Activated CD4-positive, alpha-beta T cell treated with anti-CD3 and anti-CD28 coated beads, Interleukin-10, Interleukin-2, amounts not matched to agents 100 ng/mL and 50 ng/mL, durations not matched to agents 16 hours and 8 hours (primary cell): ENCODE measurements around the gene BTBD2.

Source experiments
- DNase-seq: peaks from one replicate; pipeline ENCODE4 v3.0.0-alpha.2; 2020

Gene BTBD2

GRCh38 chr19:1981253-1981652 lies 34.3 kb downstream of the BTBD2 start:
- no peak for DNase-seq

- no peak for DNase-seq
Measured at GRCh38 chr19:1980809-1981181, 34.7 kb downstream of the BTBD2 start.

DNA sequence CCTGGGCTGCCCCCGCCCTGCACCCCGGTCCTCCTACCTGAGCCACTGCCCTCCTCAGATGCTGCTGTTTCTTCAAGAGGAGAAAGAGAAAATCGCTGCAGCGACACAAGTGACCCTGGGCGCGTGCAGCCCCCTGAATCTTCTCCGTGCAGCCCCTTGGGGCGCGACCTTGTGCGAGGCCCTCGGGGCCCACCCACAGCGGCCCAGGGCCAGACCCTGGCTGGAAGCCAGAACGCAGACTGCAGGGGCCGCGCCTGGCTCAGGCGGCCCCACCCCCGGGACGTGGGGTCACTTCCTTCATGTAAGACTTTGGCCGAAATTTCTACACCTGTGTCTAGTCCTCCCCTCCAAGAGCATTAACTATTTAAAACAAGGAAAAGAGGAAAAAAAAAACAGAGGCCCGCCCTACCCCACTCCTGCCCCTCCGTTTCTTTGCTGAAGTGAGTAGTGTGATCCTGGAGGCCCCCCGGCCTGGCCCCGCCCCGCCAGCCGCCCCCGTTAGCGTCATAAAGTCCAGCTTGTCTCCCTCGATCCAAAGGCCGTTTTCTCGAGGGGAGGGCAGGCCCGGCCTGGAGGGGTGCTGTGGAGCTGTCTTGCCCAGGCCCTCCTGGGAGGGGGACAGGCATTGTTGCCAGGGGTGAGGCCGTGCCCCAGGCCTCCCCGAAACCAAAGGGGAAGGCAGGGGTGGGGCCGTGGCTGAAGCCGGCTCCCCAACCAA lies 35.3 kb downstream of the BTBD2 start:
- no peak for DNase-seq

- no peak for DNase-seq
Measured at GRCh38 chr19:1979642-1980041, 35.9 kb downstream of the BTBD2 start.

DNA sequence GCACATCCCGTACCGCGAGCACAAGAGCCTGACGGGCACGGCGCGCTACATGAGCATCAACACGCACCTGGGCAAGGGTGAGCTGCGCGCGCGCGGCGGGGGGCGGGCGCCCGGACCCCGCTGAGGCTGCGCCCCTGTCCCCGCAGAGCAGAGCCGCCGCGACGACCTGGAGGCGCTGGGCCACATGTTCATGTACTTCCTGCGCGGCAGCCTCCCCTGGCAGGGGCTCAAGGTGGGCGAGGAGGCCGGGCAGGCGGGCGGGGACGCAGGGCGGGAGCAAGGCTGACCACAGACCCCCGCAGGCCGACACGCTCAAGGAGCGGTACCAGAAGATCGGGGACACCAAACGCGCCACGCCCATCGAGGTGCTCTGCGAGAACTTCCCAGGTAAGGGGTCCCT lies 36.5 kb downstream of the BTBD2 start:
- DNase-seq: no peak

GRCh38 chr19:1978346-1978894 lies 37.1 kb downstream of the BTBD2 start:
- DNase-seq: no peak

DNA sequence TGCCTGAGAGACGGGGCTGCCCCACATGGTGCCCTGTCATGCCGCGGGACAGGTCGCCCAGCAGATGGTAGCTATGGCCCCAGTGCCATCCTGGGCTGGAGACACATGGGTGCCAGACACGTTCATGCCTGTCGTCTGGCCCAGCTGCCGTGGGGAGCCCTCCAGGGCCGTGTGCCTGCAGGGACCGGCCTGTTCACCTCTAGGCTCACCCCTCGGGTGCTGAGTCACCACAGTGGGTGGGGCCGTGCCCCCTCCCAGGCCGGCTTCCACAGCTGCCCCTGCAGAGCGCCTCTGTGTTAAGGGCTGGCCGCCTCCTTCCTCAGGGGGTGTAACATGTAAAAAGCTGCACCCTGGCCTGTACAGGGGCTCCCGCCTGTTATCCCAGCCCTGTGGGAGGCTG lies 38.4 kb downstream of the BTBD2 start:
- DNase-seq: no peak

GRCh38 chr19:1975162-1975480 lies 40.4 kb downstream of the BTBD2 start:
- DNase-seq: no peak

- no peak for DNase-seq
Measured at GRCh38 chr19:1974381-1975161, 40.9 kb downstream of the BTBD2 start.

DNA sequence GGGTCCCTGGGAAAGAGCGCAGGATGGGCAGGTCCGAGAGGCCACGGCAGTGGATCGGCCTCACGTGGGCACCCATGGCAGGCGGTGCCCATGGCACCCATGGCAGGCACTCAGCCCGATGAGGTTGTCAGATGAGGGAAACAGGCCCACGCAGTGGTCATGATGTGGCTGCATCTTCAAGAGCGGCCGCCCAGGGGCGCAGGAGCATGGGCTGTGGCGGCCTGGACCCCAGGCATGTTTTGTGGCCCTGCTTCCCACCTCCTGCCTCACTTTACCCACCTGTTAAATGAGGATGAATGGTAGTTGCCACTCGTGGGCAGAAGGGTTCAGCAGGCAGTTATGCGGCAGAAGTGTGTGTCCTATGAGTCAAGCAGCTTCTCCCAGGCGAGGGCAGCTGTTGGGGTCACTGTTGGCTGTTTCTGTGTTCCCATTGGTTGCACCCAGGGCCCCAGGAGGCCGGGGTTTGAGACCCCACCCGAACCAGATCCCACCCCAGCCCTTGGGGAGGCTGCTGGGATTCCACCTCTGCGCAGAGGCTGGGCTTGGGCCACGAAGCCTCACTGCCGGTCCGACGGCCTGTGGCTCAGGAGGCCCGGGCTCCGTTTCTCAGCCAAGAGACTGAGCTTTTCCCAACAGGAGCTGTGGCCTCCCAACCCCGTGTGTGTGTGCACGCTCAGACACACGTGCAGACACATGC lies 44.6 kb downstream of the BTBD2 start:
- no peak for DNase-seq

GRCh38 chr19:1970003-1970805 lies 45.3 kb downstream of the BTBD2 start:
- no peak for DNase-seq

DNA sequence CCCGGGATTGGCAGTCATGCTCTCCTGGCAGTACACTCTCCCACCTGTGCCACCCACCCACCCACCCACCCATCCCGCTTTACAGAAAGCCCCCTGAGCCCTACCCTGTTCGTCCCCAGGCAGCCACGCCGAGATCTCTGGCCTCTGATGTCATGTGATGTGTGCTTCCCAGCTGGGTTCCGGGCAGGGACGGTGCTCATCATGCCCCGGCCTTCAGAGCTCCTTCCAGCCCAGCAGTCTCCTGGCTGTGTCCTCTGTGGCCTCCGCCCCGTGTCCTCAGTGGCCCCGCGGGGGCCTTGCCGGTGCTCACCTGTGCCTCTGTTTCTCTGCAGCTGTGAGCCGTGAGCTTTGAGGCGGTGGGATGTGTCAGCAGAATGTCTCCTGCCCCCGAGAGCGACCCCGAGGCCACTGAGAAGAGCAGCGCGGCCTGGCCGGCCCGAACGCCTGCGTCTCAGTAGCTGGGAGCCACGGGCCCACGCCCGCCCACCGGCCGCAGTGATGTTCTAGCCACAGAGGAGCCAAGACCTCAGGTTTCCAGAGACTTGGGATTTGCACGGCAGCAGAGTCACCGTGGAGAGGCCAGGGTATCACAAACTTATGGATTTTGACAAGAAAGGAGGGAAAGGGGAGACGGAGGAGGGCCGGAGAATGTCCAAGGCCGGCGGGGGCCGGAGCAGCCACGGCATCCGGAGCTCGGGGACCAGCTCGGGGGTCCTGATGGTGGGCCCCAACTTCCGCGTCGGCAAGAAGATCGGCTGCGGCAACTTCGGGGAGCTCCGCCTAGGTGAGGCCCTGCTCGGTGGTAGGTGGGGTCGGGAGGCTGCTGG lies 46.1 kb downstream of the BTBD2 start:
- DNase-seq: no peak

DNA sequence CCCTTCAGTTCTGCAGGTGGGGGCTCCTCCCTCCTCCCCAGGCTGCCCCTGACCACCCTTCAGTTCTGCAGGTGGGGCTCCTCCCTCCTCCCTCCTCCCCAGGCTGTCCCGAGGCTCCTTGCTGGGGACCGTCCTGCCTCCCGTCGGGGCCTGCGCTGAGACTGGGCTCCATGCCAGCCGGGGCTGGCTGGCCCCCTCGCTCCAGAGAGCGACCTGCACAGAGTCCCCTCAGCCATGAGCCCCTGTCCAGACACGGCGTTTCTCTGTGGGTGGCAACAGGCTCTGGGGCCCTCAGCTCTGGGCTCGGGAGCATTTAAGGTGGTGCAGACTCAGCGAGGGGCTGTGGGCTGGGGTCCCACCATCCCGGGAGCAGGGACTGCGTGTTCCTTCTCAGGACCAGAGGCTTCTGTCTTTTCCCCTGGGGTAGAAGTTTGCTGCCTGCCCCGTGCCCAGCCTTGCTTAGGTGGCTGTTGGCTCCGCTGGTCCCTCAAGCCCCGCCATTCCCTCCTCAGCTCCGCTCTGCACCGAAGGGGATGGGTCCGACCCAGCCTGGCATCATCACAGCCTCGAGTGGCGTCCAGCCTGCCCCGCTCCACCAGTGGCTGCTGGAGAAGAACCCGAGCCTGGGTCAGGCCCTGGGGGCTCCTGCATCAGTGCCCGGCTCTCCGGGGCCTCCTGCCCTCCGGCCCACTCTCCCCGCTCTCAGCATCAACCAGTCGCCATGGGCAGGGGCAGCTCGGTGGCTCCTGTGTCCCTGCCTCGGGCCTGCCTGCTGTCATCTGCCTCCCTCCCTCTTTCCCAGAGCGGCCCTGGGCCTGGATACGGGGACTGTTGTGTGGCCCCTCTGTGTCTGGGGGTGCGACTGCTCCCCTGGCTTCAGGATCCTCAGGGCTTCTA lies 47.0 kb downstream of the BTBD2 start:
- DNase-seq: no peak

- DNase-seq: no peak
Measured at GRCh38 chr19:1967087-1967608, 48.4 kb downstream of the BTBD2 start.

DNA sequence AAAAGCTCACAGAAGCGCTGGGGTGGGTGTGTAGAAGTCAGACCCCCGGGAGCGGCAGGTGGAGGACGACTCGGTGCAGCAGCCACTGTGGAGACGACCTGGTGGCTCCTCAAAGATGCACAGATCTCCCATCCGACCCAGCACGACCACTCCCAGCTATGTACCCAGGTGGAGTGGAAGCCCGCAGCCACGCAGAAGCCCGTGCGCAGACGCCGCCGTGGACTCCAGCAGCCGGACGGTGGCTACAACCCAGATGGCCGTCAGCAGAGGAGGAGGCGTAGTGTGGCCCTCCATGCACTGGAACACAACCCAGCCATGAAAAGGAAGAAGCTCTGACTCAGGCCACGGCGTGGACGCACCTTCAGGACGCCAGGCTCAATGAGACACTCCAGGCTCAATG lies 52.8 kb downstream of the BTBD2 start:
- no peak for DNase-seq

GRCh38 chr19:1961000-1961883 lies 54.3 kb downstream of the BTBD2 start:
- no peak for DNase-seq

GRCh38 chr19:1959928-1960589 lies 55.5 kb downstream of the BTBD2 start:
- DNase-seq: no peak

GRCh38 chr19:1957562-1958248 lies 57.8 kb downstream of the BTBD2 start:
- no peak for DNase-seq
